ENCODE measurements around the gene MDFI.

DNA sequence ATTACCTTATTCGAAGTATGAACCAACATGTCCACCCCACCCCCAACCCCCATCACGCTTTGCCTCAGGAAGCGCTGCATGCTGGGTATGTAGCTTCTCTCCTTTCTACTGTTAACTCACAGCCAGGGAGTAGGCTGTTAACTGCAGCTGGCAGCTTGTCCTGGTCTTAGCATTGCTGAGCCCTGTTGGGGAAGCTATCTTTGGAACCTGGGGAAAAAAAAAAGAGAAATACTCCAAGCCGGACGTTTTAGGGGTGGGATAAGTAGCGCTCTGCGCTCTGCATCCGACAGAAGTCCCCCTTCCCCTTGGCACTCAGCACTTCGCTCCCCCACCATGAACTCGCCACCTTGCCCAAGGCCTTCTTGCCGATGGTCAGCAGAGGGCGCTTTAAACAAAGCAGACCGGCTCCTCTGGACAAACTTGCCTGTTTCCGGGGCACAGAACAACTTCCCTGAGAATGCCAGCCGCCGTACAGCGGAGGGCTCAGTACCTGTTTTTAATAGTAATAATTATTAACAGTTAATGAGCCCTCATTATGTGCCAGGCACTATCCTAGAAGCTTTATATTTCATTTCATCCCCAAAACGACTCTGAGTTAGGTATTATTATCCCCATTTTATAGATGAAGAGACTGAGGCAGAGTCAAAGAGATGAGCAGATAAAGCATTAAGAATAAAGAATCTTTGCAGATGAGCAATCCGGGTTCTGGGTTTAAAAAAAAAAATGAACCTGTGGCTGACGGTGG is 35.2 kb upstream of the MDFI start:
- TF ChIP-seq POLR2AphosphoS5 (IDR thresholded peaks at IDR 0.05; ENCODE audit: control insufficient read depth, insufficient read depth, low read depth, low read length) (no peak), TAF1 (IDR thresholded peaks at IDR 0.05; ENCODE audit: control insufficient read depth, extremely low read depth, insufficient read depth, low read length, severe bottlenecking) (no peak), CHD2 (IDR thresholded peaks at IDR 0.05; ENCODE audit: low read depth, low read length) (no peak), JUNB (CRISPR knock-in tag; conservative IDR thresholded peaks at IDR 0.05) (no peak), RBM14 (IDR thresholded peaks at IDR 0.05; ENCODE audit: borderline replicate concordance, insufficient read depth, low read depth, low read length) (no peak), MAX (CRISPR knock-in tag; IDR thresholded peaks at IDR 0.05) (no peak), ELF1 (tag; IDR thresholded peaks at IDR 0.05) (peak; percentile 62), NR2C2 (CRISPR knock-in tag; IDR thresholded peaks at IDR 0.05) (no peak), NR2C2 (tag; IDR thresholded peaks at IDR 0.05) (no peak), EZH2 (IDR thresholded peaks at IDR 0.05; ENCODE audit: borderline replicate concordance, low read depth, low read length) (no peak), SIRT6 (IDR thresholded peaks at IDR 0.05; ENCODE audit: low read depth, low read length) (no peak), MXI1 (IDR thresholded peaks at IDR 0.05; ENCODE audit: low read depth, low read length) (no peak), CEBPB (tag; IDR thresholded peaks at IDR 0.05) (no peak), KHSRP (IDR thresholded peaks at IDR 0.05) (no peak)
